ENCODE data around the gene CAMTA1.

The CAMTA1 gene

DNA sequence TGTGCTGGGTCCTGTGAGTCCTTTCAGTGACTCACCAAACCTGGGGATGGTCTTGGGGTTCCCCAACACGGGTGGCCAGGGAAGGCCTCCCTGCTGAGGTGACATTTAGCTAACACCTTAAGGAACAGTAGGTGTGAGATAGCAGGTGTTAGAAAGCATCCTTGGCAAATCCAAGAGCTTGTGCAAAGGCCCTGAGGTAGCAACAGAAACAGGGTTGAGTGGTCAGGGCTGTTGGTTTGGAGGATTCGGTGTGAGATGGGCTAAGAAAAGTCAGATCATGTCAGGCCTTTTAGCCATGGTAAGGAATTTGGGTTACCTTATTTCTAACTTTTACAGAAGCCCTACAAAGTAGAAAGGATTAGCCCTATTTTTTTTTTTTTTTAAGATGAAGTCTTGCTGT, 343.0 kb downstream of the CAMTA1 start:
- no peak for ATAC-seq
- TF ChIP-seq RARB (CRISPR knock-in tag; IDR thresholded peaks at IDR 0.05) (no peak), TCF4 (CRISPR knock-in tag; IDR thresholded peaks at IDR 0.05; ENCODE audit: borderline replicate concordance) (no peak), ESRRG (CRISPR knock-in tag; IDR thresholded peaks at IDR 0.05) (no peak), ZNF8 (CRISPR knock-in tag; IDR thresholded peaks at IDR 0.05) (no peak), ARNTL (CRISPR knock-in tag; IDR thresholded peaks at IDR 0.05; ENCODE audit: borderline replicate concordance, low read depth) (no peak), PPARA (CRISPR knock-in tag; IDR thresholded peaks at IDR 0.05; ENCODE audit: borderline replicate concordance) (no peak), ZC3H10 (CRISPR knock-in tag; IDR thresholded peaks at IDR 0.05) (no peak), CSDC2 (CRISPR knock-in tag; IDR thresholded peaks at IDR 0.05) (no peak), ZNF565 (CRISPR knock-in tag; conservative IDR thresholded peaks at IDR 0.05; ENCODE audit: low read depth) (no peak)
- TF ChIP-seq, protein P1, sequence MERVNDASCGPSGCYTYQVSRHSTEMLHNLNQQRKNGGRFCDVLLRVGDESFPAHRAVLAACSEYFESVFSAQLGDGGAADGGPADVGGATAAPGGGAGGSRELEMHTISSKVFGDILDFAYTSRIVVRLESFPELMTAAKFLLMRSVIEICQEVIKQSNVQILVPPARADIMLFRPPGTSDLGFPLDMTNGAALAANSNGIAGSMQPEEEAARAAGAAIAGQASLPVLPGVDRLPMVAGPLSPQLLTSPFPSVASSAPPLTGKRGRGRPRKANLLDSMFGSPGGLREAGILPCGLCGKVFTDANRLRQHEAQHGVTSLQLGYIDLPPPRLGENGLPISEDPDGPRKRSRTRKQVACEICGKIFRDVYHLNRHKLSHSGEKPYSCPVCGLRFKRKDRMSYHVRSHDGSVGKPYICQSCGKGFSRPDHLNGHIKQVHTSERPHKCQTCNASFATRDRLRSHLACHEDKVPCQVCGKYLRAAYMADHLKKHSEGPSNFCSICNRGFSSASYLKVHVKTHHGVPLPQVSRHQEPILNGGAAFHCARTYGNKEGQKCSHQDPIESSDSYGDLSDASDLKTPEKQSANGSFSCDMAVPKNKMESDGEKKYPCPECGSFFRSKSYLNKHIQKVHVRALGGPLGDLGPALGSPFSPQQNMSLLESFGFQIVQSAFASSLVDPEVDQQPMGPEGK (CRISPR knock-in tag; IDR thresholded peaks at IDR 0.05; ENCODE audit: borderline replicate concordance): no peak
- TF ChIP-seq, protein P2, sequence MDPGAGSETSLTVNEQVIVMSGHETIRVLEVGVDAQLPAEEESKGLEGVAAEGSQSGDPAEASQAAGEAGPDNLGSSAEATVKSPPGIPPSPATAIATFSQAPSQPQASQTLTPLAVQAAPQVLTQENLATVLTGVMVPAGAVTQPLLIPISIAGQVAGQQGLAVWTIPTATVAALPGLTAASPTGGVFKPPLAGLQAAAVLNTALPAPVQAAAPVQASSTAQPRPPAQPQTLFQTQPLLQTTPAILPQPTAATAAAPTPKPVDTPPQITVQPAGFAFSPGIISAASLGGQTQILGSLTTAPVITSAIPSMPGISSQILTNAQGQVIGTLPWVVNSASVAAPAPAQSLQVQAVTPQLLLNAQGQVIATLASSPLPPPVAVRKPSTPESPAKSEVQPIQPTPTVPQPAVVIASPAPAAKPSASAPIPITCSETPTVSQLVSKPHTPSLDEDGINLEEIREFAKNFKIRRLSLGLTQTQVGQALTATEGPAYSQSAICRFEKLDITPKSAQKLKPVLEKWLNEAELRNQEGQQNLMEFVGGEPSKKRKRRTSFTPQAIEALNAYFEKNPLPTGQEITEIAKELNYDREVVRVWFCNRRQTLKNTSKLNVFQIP (CRISPR knock-in tag; IDR thresholded peaks at IDR 0.05; ENCODE audit: borderline replicate concordance, low read depth): no peak

DNA sequence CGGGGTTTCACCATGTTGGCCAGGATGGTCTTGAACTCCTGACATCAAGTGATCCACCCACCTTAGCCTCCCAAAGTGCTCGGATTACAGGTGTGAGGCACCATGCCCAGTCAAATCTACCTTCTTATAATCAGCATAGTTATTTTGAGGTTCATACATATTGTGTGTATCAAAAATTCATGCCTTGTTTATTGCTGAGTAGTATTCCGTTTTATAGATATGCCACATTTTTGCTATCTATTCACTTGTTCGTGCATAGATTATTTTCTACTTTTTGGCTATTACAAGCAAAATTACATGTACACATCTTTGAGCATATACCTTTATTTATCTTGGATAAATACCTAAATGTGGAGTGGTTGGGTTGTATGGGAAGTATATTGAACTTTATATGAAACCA, 344.9 kb downstream of the CAMTA1 start:
- no peak for ATAC-seq

DNA sequence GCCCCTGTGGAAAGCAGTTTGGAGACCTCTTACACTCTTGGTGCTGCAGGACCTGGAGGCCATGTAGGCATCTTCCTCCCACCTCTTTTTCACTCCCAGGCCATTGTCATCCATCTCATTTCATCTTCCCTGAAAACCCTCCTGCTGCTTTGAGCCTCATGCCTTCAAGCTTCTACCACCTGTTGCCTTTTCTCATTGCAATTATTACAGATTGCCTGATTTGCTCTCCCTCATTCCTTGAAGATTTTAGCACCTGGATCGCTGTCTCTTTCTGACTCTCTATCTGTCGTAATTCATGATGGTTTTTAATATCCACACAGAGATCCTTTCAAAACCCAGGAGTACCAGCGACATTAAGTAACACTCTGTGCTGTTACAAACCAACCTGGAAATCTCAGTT, 350.2 kb downstream of the CAMTA1 start:
- no peak for ATAC-seq
- TF ChIP-seq, protein P3, sequence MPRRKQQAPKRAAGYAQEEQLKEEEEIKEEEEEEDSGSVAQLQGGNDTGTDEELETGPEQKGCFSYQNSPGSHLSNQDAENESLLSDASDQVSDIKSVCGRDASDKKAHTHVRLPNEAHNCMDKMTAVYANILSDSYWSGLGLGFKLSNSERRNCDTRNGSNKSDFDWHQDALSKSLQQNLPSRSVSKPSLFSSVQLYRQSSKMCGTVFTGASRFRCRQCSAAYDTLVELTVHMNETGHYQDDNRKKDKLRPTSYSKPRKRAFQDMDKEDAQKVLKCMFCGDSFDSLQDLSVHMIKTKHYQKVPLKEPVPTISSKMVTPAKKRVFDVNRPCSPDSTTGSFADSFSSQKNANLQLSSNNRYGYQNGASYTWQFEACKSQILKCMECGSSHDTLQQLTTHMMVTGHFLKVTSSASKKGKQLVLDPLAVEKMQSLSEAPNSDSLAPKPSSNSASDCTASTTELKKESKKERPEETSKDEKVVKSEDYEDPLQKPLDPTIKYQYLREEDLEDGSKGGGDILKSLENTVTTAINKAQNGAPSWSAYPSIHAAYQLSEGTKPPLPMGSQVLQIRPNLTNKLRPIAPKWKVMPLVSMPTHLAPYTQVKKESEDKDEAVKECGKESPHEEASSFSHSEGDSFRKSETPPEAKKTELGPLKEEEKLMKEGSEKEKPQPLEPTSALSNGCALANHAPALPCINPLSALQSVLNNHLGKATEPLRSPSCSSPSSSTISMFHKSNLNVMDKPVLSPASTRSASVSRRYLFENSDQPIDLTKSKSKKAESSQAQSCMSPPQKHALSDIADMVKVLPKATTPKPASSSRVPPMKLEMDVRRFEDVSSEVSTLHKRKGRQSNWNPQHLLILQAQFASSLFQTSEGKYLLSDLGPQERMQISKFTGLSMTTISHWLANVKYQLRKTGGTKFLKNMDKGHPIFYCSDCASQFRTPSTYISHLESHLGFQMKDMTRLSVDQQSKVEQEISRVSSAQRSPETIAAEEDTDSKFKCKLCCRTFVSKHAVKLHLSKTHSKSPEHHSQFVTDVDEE (CRISPR knock-in tag; IDR thresholded peaks at IDR 0.05): no peak
- TF ChIP-seq ARNTL (CRISPR knock-in tag; IDR thresholded peaks at IDR 0.05; ENCODE audit: borderline replicate concordance, low read depth): no peak
- no peak for TF ChIP-seq ESRRG (CRISPR knock-in tag; IDR thresholded peaks at IDR 0.05)
- TF ChIP-seq, protein P4, sequence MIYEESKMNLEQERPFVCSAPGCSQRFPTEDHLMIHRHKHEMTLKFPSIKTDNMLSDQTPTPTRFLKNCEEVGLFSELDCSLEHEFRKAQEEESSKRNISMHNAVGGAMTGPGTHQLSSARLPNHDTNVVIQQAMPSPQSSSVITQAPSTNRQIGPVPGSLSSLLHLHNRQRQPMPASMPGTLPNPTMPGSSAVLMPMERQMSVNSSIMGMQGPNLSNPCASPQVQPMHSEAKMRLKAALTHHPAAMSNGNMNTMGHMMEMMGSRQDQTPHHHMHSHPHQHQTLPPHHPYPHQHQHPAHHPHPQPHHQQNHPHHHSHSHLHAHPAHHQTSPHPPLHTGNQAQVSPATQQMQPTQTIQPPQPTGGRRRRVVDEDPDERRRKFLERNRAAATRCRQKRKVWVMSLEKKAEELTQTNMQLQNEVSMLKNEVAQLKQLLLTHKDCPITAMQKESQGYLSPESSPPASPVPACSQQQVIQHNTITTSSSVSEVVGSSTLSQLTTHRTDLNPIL (CRISPR knock-in tag; IDR thresholded peaks at IDR 0.05; ENCODE audit: low read depth): no peak
- no peak for TF ChIP-seq OSR1 (CRISPR knock-in tag; IDR thresholded peaks at IDR 0.05)
- TF ChIP-seq PPARA (CRISPR knock-in tag; IDR thresholded peaks at IDR 0.05; ENCODE audit: borderline replicate concordance): no peak
- TF ChIP-seq, protein P1 (CRISPR knock-in tag; IDR thresholded peaks at IDR 0.05; ENCODE audit: borderline replicate concordance): no peak
- no peak for TF ChIP-seq ZNF8 (CRISPR knock-in tag; IDR thresholded peaks at IDR 0.05)
- TF ChIP-seq ISL1 (CRISPR knock-in tag; IDR thresholded peaks at IDR 0.05): no peak
- no peak for TF ChIP-seq GLIS3 (CRISPR knock-in tag; IDR thresholded peaks at IDR 0.05)
- no peak for TF ChIP-seq ZFP3 (CRISPR knock-in tag; IDR thresholded peaks at IDR 0.05)
- TF ChIP-seq ZNF70 (CRISPR knock-in tag; IDR thresholded peaks at IDR 0.05): no peak

More for the DNA sequence above, 344.9 kb downstream of the CAMTA1 start:
- TF ChIP-seq ZNF8 (CRISPR knock-in tag; IDR thresholded peaks at IDR 0.05): peak; percentile 61; the same call in 1 of the 2 replicates
- TF ChIP-seq CSDC2 (CRISPR knock-in tag; IDR thresholded peaks at IDR 0.05): no peak
- TF ChIP-seq ESRRG (CRISPR knock-in tag; IDR thresholded peaks at IDR 0.05): no peak
